GM21360 (cell line): Measurements from ENCODE around the gene PTPN6.

Source experiments
- ATAC-seq: cut with Tn5 transposase; IDR thresholded peaks from one replicate; pipeline ENCODE4 v1.9.1; 2021; ENCODE audit warnings: mild to moderate bottlenecking, moderate library complexity; ENCODE audit not compliant: unreplicated experiment

PTPN6 gene

DNA sequence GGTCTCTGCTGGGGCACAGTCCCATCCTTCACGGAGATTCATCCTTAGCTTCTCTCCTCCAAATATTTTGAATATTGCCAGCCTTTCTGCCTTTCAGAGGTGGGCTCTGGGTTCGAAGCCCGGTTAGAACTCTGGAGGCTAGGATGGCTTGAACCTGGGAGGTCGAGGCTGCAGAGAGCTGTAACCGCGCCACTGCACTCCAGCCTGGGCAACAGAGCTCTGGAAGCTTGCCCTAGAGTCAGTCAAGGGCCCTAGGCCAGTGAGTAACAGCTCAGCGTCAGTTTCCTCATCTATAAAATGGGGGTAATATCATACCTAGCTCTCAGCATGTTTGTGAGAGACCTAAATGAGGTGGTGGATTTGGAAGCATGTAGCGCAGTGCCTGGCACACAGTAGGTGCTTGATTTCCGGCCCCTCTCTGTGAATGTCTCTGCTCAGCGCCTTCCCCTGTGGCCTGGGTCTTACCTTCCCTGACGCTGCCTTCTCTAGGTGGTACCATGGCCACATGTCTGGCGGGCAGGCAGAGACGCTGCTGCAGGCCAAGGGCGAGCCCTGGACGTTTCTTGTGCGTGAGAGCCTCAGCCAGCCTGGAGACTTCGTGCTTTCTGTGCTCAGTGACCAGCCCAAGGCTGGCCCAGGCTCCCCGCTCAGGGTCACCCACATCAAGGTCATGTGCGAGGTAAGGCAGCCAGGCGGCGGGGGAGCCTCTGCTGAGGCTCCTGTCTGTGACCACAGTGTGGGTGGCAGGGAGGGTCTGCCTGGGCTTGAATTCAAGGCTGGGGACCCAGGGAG lies 3.4 kb downstream of the PTPN6 start:
- no peak for ATAC-seq

DNA sequence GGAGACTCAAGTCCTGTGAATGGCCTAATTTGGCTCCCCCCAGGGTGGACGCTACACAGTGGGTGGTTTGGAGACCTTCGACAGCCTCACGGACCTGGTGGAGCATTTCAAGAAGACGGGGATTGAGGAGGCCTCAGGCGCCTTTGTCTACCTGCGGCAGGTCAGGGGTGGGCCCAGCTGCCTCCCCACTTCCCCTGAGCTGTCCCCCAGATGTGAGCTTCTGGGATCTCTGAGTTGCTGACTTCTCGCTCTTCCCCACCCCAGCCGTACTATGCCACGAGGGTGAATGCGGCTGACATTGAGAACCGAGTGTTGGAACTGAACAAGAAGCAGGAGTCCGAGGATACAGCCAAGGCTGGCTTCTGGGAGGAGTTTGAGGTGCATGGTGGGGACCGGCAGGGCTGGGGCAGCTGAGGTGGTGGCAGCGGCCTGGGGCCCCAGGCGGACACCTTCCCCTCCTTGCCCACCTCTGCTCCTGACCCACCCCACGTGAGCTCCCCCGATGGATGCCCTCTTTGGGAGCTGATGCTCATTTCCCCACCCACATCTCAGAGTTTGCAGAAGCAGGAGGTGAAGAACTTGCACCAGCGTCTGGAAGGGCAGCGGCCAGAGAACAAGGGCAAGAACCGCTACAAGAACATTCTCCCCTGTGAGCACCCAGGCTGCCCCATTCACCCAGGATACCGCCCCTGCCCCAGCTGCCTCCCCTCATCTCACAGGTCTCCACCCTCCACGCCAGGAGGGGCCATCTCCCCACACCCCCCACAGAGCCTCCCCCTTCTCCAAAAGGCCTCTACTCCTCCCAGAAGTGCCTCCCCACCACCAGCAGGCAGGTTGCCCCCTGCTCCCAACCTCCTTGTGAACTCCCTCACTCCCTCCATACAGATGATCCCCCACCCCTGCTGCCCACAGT lies 4.2 kb downstream of the PTPN6 start:
- no peak for ATAC-seq

- no peak for ATAC-seq
Observed at GRCh38 chr12:6956021-6956727, 5.0 kb downstream of the PTPN6 start.

- no peak for ATAC-seq
Observed at GRCh38 chr12:6957151-6957701, 6.1 kb downstream of the PTPN6 start.

DNA sequence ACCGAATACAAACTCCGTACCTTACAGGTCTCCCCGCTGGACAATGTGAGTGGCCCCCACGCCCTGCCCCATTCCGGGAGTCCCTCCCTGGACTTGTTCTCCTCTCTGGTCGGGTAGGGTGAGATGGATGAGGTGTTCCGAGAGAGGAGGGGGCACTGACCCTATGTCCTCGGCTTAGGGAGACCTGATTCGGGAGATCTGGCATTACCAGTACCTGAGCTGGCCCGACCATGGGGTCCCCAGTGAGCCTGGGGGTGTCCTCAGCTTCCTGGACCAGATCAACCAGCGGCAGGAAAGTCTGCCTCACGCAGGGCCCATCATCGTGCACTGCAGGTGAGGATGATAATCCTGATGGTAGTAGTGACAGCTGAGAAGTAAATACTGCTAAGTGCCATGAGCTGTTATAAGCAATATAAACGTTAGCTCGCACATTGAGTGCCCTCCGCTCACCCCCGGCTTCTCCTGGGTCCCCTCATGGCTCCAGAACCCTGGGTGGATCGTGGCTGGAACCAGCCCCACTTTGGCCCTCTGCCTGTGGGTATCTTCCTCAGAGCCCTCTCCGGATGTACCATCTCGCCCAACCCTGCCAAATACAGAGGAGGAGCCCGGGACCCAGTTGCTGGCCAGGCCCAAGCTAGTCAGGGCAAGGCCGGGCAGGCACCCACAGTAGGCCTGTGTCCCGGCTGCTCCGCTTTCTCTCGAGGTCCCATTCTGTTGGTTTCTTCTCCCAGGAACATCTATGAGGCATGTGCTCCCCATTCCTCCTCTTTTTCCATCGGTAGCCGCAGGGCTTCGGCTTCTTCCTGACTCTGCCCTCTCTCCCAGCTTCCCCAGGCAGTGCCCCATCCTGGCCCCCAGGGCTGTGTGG lies 6.8 kb downstream of the PTPN6 start:
- no peak for ATAC-seq

- no peak for ATAC-seq
Observed at GRCh38 chr12:6958609-6959057, 7.5 kb downstream of the PTPN6 start.

- ATAC-seq = peak; percentile 33
Observed at GRCh38 chr12:6959058-6959804, 8.1 kb downstream of the PTPN6 start.

GRCh38 chr12:6959805-6960592 lies 8.8 kb downstream of the PTPN6 start:
- ATAC-seq = no peak

DNA sequence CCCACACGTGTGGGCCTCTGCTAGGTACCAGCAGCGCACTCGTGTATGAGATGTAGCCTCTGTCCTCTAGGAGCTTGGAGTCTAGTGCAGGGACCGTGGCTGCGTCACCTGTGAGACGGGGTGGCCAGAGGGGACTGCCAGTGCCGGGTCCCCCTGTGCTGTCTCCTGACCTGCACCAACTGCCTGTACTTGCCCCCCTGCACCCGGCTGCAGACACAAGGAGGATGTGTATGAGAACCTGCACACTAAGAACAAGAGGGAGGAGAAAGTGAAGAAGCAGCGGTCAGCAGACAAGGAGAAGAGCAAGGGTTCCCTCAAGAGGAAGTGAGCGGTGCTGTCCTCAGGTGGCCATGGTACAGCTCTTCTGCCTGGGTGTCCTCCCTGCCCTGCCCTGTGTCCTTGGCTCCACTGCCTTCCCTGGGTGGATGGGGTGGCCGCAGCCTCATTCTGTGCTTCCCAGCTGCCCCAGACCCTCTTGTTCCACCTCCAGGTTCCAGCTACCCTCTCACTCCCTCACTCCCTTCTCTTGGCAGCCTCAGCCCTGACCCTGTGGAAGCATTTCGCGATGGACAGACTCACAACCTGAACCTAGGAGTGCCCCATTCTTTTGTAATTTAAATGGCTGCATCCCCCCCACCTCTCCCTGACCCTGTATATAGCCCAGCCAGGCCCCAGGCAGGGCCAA lies 9.6 kb downstream of the PTPN6 start:
- no peak for ATAC-seq

DNA sequence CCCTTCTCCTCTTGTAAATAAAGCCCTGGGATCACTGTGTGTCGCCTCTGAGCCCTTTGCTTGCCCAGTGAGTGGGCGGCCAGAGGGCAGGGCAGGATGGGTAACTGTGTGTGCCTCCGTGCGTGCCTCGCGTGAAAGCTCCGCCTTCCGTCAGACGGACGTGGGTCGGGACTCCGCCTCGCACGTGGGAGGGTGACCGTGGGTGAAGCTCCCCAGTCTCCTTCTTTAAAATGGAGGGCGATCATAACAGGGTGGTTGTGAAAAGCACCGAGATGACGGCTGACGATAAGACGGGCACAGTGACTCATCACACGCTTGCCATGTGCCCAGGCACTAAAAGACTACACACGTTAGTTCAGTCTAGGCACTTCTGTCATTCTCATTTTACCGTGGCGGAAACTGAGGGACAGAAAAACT lies 10.1 kb downstream of the PTPN6 start:
- no peak for ATAC-seq

GRCh38 chr12:6961695-6962284 lies 10.6 kb downstream of the PTPN6 start:
- ATAC-seq = no peak

DNA sequence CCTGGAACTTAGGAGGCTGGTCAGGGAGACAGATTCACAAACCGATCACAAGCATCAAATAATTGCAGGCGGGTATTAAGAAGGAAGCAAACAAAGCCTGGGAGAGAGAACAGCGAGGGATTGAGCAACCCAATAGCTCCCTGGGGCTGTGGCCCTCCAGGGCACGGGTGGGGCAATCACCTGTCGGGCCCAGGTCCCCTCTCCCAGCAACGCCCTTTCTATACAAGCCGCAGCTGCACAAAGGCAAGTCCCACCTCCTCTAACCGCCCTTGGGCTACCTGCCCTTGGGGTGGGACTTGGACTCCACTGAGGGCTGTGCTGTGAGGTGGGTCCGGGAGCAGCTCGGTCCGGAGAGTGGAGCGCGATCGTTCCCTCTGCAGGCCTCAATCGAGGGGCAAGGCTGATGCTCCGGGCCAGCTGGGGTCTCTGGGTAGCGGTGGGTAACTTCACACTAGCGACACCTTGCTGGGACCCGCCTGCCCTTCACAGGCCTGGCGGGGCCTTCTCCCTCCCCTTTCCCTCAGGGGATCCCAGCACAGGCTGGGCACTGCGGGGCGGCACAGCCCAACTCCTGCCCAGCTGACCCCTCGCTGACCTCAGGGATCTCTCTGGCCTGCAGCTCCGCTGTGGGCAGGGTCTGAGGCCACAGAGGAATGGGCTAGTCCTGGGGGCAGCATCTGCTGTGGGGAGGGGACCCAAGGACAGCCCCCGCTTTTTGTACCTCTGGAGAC lies 11.3 kb downstream of the PTPN6 start:
- no peak for ATAC-seq

GRCh38 chr12:6963016-6963731 lies 12.0 kb downstream of the PTPN6 start:
- ATAC-seq = no peak

GRCh38 chr12:6963791-6964413 lies 12.7 kb downstream of the PTPN6 start:
- ATAC-seq = no peak

DNA sequence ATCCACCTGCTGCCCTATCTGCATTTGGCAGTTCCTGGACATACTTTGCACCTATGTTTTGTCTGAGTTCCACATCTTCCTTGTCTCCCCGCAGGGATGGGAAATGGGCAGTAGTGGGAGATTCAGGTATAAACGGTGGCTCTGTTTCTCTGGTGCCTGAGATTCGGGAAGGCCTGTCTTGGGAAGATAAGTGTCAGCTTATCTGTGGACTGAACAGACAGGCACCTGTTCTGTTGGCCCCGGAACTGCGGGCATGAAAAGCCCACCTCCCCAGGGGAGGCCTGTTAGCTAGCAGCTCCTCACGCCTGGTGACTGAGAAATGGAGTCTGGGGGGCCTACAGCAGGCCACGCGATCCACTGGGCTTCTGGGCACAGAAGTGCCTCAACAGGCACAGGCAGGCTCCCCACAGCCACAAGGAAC lies 13.5 kb downstream of the PTPN6 start:
- ATAC-seq = no peak
